ENCODE results near the gene PSMD8.

- TF ChIP-seq, protein P1, sequence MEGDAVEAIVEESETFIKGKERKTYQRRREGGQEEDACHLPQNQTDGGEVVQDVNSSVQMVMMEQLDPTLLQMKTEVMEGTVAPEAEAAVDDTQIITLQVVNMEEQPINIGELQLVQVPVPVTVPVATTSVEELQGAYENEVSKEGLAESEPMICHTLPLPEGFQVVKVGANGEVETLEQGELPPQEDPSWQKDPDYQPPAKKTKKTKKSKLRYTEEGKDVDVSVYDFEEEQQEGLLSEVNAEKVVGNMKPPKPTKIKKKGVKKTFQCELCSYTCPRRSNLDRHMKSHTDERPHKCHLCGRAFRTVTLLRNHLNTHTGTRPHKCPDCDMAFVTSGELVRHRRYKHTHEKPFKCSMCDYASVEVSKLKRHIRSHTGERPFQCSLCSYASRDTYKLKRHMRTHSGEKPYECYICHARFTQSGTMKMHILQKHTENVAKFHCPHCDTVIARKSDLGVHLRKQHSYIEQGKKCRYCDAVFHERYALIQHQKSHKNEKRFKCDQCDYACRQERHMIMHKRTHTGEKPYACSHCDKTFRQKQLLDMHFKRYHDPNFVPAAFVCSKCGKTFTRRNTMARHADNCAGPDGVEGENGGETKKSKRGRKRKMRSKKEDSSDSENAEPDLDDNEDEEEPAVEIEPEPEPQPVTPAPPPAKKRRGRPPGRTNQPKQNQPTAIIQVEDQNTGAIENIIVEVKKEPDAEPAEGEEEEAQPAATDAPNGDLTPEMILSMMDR (conservative IDR thresholded peaks at IDR 0.05; ENCODE audit: low read depth, low read length), result no peak
- TF ChIP-seq EZH2phosphoT487 (IDR thresholded peaks at IDR 0.05; ENCODE audit: borderline replicate concordance, low read length), result no peak
Measured at GRCh38 chr19:38412491-38412890, 38.1 kb downstream of the PSMD8 start.

Measured in PC-3 (cell line).